Astrocyte (in vitro differentiated cells and primary cell): Measurements from ENCODE around the gene LRCH2.

ENCODE experiments used
- EZH2 ChIP-seq: IDR thresholded peaks from 2 replicates; pipeline ENCODE4 v1.6.1; 2012; ENCODE audit warnings: mild to moderate bottlenecking, low read length, inconsistent platforms; ENCODE audit not compliant: insufficient read depth
- TF ChIP-seq, protein P1 (sequence below): IDR thresholded peaks from 2 replicates; pipeline ENCODE4 v1.5.1; 2011; ENCODE audit warnings: low read depth, mild to moderate bottlenecking, inconsistent platforms, low read length, moderate library complexity; ENCODE audit not compliant: insufficient read depth

DNA sequence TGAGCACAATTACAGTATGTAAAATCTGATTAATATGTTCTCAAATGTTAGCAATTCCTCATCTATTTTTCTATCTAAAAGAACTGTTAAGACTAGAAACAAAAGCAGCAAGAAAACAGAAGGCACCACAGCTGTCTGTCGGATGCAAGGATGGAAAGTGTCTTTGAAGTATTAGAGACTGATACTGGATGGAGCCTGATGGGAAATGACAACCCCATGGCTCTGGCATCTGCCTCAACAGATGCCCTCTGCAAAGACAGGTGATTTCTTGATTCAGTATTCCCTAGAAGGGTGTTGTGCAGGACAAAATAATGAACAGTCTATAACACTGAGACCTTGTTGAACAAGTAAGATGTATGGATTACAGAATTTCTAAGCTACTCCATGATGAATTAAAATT is 19.7 kb downstream of the LRCH2 start:
- TF ChIP-seq, protein P1, sequence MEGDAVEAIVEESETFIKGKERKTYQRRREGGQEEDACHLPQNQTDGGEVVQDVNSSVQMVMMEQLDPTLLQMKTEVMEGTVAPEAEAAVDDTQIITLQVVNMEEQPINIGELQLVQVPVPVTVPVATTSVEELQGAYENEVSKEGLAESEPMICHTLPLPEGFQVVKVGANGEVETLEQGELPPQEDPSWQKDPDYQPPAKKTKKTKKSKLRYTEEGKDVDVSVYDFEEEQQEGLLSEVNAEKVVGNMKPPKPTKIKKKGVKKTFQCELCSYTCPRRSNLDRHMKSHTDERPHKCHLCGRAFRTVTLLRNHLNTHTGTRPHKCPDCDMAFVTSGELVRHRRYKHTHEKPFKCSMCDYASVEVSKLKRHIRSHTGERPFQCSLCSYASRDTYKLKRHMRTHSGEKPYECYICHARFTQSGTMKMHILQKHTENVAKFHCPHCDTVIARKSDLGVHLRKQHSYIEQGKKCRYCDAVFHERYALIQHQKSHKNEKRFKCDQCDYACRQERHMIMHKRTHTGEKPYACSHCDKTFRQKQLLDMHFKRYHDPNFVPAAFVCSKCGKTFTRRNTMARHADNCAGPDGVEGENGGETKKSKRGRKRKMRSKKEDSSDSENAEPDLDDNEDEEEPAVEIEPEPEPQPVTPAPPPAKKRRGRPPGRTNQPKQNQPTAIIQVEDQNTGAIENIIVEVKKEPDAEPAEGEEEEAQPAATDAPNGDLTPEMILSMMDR = no peak
- TF ChIP-seq EZH2 = no peak
